HEK293 (cell line): ENCODE results near the gene MAPRE2.

Experiments used
- CTCF ChIP-seq: fragments of 450-650 bp; formaldehyde crosslinking; IDR thresholded peaks from 2 replicates; pipeline ENCODE4 v1.5.1; 2016; ENCODE audit warnings: missing biosample characterization, missing genetic modification characterization
- GLI4 ChIP-seq: fragments of 450-650 bp; formaldehyde crosslinking; IDR thresholded peaks from 2 replicates; pipeline ENCODE4 v1.5.1; 2016; ENCODE audit warnings: missing biosample characterization, missing genetic modification characterization
- KLF10 ChIP-seq: fragments of 450-650 bp; IDR thresholded peaks from 2 replicates; pipeline ENCODE4 v1.5.1; 2018; ENCODE audit warnings: missing biosample characterization, mild to moderate bottlenecking, missing genetic modification characterization
- WT1 ChIP-seq: fragments of 450-650 bp; formaldehyde crosslinking; IDR thresholded peaks from 2 replicates; pipeline ENCODE4 v1.5.1; 2016; ENCODE audit warnings: missing biosample characterization, missing genetic modification characterization
- YY1 ChIP-seq: fragments of 450-650 bp; formaldehyde crosslinking; IDR thresholded peaks from 2 replicates; pipeline ENCODE4 v1.5.1; 2018; ENCODE audit warnings: missing biosample characterization, missing genetic modification characterization
- ZBTB17 ChIP-seq: fragments of 450-650 bp; formaldehyde crosslinking; IDR thresholded peaks from 2 replicates; pipeline ENCODE4 v1.5.1; 2016; ENCODE audit warnings: missing biosample characterization, missing genetic modification characterization
- ZBTB8A ChIP-seq: fragments of 450-650 bp; formaldehyde crosslinking; IDR thresholded peaks from 2 replicates; pipeline ENCODE4 v1.5.1; 2016; ENCODE audit warnings: missing biosample characterization, missing genetic modification characterization
- ZNF114 ChIP-seq: fragments of 450-650 bp; formaldehyde crosslinking; IDR thresholded peaks from 2 replicates; pipeline ENCODE4 v1.5.0; 2017; ENCODE audit warnings: missing biosample characterization, missing genetic modification characterization
- ZSCAN4 ChIP-seq: fragments of 450-650 bp; formaldehyde crosslinking; IDR thresholded peaks from 2 replicates; pipeline ENCODE4 v1.5.1; 2017; ENCODE audit warnings: missing biosample characterization, missing genetic modification characterization
- TF ChIP-seq, protein P1 (sequence below): fragments of 450-650 bp; formaldehyde crosslinking; IDR thresholded peaks from 2 replicates; pipeline ENCODE4 v1.5.1; 2016; ENCODE audit warnings: missing biosample characterization, missing genetic modification characterization
- TF ChIP-seq, protein P2 (sequence below): fragments of 450-650 bp; formaldehyde crosslinking; IDR thresholded peaks from 2 replicates; pipeline ENCODE4 v1.5.1; 2016; ENCODE audit warnings: missing biosample characterization, missing genetic modification characterization
- TF ChIP-seq, protein P3 (sequence below): fragments of 450-650 bp; formaldehyde crosslinking; IDR thresholded peaks from 2 replicates; pipeline ENCODE4 v1.5.1; 2016; ENCODE audit warnings: missing biosample characterization, missing genetic modification characterization
- TF ChIP-seq, protein P4 (sequence below): fragments of 450-650 bp; formaldehyde crosslinking; IDR thresholded peaks from 2 replicates; pipeline ENCODE4 v1.5.1; 2016; ENCODE audit warnings: missing biosample characterization, missing genetic modification characterization

- TF ChIP-seq CTCF (tag by site-specific recombination) = no peak
- TF ChIP-seq, protein P1, sequence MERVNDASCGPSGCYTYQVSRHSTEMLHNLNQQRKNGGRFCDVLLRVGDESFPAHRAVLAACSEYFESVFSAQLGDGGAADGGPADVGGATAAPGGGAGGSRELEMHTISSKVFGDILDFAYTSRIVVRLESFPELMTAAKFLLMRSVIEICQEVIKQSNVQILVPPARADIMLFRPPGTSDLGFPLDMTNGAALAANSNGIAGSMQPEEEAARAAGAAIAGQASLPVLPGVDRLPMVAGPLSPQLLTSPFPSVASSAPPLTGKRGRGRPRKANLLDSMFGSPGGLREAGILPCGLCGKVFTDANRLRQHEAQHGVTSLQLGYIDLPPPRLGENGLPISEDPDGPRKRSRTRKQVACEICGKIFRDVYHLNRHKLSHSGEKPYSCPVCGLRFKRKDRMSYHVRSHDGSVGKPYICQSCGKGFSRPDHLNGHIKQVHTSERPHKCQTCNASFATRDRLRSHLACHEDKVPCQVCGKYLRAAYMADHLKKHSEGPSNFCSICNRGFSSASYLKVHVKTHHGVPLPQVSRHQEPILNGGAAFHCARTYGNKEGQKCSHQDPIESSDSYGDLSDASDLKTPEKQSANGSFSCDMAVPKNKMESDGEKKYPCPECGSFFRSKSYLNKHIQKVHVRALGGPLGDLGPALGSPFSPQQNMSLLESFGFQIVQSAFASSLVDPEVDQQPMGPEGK (tag by site-specific recombination) = no peak
- TF ChIP-seq, protein P2, sequence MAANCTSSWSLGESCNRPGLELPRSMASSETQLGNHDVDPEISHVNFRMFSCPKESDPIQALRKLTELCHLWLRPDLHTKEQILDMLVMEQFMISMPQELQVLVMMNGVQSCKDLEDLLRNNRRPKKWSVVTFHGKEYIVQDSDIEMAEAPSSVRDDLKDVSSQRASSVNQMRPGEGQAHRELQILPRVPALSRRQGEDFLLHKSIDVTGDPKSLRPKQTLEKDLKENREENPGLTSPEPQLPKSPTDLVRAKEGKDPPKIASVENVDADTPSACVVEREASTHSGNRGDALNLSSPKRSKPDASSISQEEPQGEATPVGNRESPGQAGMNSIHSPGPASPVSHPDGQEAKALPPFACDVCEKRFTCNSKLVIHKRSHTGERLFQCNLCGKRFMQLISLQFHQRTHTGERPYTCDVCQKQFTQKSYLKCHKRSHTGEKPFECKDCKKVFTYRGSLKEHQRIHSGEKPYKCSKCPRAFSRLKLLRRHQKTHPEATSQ (tag by site-specific recombination) = no peak
- TF ChIP-seq YY1 = no peak
- TF ChIP-seq, protein P3, sequence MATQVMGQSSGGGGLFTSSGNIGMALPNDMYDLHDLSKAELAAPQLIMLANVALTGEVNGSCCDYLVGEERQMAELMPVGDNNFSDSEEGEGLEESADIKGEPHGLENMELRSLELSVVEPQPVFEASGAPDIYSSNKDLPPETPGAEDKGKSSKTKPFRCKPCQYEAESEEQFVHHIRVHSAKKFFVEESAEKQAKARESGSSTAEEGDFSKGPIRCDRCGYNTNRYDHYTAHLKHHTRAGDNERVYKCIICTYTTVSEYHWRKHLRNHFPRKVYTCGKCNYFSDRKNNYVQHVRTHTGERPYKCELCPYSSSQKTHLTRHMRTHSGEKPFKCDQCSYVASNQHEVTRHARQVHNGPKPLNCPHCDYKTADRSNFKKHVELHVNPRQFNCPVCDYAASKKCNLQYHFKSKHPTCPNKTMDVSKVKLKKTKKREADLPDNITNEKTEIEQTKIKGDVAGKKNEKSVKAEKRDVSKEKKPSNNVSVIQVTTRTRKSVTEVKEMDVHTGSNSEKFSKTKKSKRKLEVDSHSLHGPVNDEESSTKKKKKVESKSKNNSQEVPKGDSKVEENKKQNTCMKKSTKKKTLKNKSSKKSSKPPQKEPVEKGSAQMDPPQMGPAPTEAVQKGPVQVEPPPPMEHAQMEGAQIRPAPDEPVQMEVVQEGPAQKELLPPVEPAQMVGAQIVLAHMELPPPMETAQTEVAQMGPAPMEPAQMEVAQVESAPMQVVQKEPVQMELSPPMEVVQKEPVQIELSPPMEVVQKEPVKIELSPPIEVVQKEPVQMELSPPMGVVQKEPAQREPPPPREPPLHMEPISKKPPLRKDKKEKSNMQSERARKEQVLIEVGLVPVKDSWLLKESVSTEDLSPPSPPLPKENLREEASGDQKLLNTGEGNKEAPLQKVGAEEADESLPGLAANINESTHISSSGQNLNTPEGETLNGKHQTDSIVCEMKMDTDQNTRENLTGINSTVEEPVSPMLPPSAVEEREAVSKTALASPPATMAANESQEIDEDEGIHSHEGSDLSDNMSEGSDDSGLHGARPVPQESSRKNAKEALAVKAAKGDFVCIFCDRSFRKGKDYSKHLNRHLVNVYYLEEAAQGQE = no peak
- no peak for TF ChIP-seq ZNF114 (tag by site-specific recombination)
- no peak for TF ChIP-seq ZBTB17 (tag by site-specific recombination)
- TF ChIP-seq, protein P4, sequence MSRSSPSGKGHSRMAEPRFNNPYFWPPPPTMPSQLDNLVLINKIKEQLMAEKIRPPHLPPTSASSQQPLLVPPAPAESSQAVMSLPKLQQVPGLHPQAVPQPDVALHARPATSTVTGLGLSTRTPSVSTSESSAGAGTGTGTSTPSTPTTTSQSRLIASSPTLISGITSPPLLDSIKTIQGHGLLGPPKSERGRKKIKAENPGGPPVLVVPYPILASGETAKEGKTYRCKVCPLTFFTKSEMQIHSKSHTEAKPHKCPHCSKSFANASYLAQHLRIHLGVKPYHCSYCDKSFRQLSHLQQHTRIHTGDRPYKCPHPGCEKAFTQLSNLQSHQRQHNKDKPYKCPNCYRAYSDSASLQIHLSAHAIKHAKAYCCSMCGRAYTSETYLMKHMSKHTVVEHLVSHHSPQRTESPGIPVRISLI (tag by site-specific recombination) = no peak
- no peak for TF ChIP-seq WT1 (tag by site-specific recombination)
- no peak for TF ChIP-seq ZBTB8A (tag by site-specific recombination)
- no peak for TF ChIP-seq ZSCAN4 (tag by site-specific recombination)
- TF ChIP-seq KLF10 (tag by site-specific recombination) = no peak
- TF ChIP-seq GLI4 (tag by site-specific recombination) = no peak
Measured at GRCh38 chr18:35038881-35039491, 2.2 kb upstream of the MAPRE2 start.
